Iris pigment epithelial cell (primary cell): ENCODE measurements around the gene ABLIM1.

Experiments
- DNase-seq: peaks from one replicate; pipeline ENCODE4 v3.0.0-alpha.2; 2011; ENCODE audit warnings: low read depth

Gene ABLIM1

GRCh38 chr10:114487815-114488536 is 170.1 kb downstream of the ABLIM1 start:
- peak; percentile 3 for DNase-seq

- DNase-seq, result peak; percentile 19
These were observed 170.9 kb downstream of the ABLIM1 start for GRCh38 chr10:114486938-114487814.

GRCh38 chr10:114485696-114486400 is 172.2 kb downstream of the ABLIM1 start:
- DNase-seq, result no peak

- DNase-seq, result no peak
These were observed 174.5 kb downstream of the ABLIM1 start for GRCh38 chr10:114483575-114483974.

GRCh38 chr10:114482480-114483304 is 175.4 kb downstream of the ABLIM1 start:
- no peak for DNase-seq

GRCh38 chr10:114481055-114481454 is 177.0 kb downstream of the ABLIM1 start:
- DNase-seq, result no peak

- no peak for DNase-seq
These were observed 178.2 kb downstream of the ABLIM1 start for GRCh38 chr10:114479836-114480235.

GRCh38 chr10:114479307-114479706 is 178.8 kb downstream of the ABLIM1 start:
- no peak for DNase-seq

- DNase-seq, result no peak
These were observed 179.8 kb downstream of the ABLIM1 start for GRCh38 chr10:114478281-114478680.

- peak; percentile 7 for DNase-seq
These were observed 180.8 kb downstream of the ABLIM1 start for GRCh38 chr10:114477285-114477684.

- no peak for DNase-seq
These were observed 183.1 kb downstream of the ABLIM1 start for GRCh38 chr10:114474989-114475388.

GRCh38 chr10:114473776-114474175 is 184.3 kb downstream of the ABLIM1 start:
- no peak for DNase-seq

- no peak for DNase-seq
These were observed 185.2 kb downstream of the ABLIM1 start for GRCh38 chr10:114472877-114473253.

- DNase-seq, result no peak
These were observed 185.9 kb downstream of the ABLIM1 start for GRCh38 chr10:114471906-114472876.

- peak; percentile 69 for DNase-seq
These were observed 186.8 kb downstream of the ABLIM1 start for GRCh38 chr10:114470956-114471905.

GRCh38 chr10:114470361-114470760 is 187.7 kb downstream of the ABLIM1 start:
- DNase-seq, result no peak

- DNase-seq, result peak; percentile 44
These were observed 199.1 kb downstream of the ABLIM1 start for GRCh38 chr10:114458955-114459354.

- DNase-seq, result no peak
These were observed 199.7 kb downstream of the ABLIM1 start for GRCh38 chr10:114458216-114458920.

GRCh38 chr10:114453576-114453975 is 204.5 kb downstream of the ABLIM1 start:
- no peak for DNase-seq
